Uterus (tissue), 2 donors: ENCODE results near the gene SERINC2.

Source experiments
- POLR2A ChIP-seq, 2 donors: fragments of 450-650 bp; IDR thresholded peaks; one replicate each; pipeline ENCODE4 v1.6.1; 2016; ENCODE audit warnings: antibody characterized with exemption in 2 of 2, mild to moderate bottlenecking in 1 of 2, moderate library complexity in 1 of 2
- TF ChIP-seq, protein P1 (sequence below), 4 experiments: fragments of 200-600 bp in 2 of 4; fragments of 450-650 bp in 2 of 4; sonication (generic) in 2 of 4; IDR thresholded peaks; one replicate each; pipeline ENCODE4 v1.5.1; 2016 to 2019; ENCODE audit warnings: antibody characterized with exemption in 4 of 4, mild to moderate bottlenecking in 2 of 4, moderate library complexity in 1 of 4

DNA sequence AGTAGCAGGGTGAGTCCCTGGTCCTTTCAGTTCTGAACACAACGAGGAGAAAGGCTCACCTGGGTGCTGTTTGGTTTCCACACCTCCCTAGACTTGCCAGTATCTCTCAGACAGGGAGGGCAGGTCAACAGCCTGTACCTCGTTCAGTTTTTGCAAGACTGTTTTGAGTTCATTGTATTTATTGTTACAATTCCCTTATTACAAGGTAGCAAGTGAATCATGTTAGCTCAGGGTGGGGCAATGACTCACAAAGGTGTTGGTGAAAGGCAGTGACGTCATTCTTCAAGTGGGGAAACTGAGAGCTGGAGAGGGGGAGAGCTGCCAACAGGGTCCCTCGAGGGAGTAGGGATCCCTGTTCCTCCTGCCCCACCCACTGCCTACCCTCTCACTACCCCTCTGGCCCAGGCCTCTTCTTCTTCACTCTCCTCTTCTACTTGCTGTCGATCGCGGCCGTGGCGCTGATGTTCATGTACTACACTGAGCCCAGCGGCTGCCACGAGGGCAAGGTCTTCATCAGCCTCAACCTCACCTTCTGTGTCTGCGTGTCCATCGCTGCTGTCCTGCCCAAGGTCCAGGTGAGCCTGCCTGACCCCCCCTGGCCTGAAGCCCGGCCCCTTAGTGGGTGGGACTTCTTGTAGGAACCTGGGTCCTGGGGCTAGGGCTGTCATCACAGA is 13.4 kb downstream of the SERINC2 start:
- TF ChIP-seq, protein P1, sequence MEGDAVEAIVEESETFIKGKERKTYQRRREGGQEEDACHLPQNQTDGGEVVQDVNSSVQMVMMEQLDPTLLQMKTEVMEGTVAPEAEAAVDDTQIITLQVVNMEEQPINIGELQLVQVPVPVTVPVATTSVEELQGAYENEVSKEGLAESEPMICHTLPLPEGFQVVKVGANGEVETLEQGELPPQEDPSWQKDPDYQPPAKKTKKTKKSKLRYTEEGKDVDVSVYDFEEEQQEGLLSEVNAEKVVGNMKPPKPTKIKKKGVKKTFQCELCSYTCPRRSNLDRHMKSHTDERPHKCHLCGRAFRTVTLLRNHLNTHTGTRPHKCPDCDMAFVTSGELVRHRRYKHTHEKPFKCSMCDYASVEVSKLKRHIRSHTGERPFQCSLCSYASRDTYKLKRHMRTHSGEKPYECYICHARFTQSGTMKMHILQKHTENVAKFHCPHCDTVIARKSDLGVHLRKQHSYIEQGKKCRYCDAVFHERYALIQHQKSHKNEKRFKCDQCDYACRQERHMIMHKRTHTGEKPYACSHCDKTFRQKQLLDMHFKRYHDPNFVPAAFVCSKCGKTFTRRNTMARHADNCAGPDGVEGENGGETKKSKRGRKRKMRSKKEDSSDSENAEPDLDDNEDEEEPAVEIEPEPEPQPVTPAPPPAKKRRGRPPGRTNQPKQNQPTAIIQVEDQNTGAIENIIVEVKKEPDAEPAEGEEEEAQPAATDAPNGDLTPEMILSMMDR (IDR thresholded peaks at IDR 0.05) = no peak
- no peak for TF ChIP-seq POLR2A (IDR thresholded peaks at IDR 0.05)
